GM19240 (cell line): ENCODE results near the gene ITGB4.
"Not testable (repeated sequence)": the region's sequence is repeated elsewhere in the genome, so short reads cannot be mapped to it uniquely, and the experiment has no call there.

Experiments used
- DNase-seq: peaks from one replicate; pipeline ENCODE4 v3.0.0; 2011; ENCODE audit warnings: low spot score; ENCODE audit not compliant: insufficient read length

ITGB4 gene

GRCh38 chr17:75769536-75769935, 48.3 kb downstream of the ITGB4 start:
- no peak for DNase-seq

- no peak for DNase-seq
These were observed 50.3 kb downstream of the ITGB4 start for GRCh38 chr17:75771334-75772281.

GRCh38 chr17:75773121-75773807, 52.0 kb downstream of the ITGB4 start:
- DNase-seq: no peak

- DNase-seq: no peak
These were observed 52.7 kb downstream of the ITGB4 start for GRCh38 chr17:75773808-75774470.

GRCh38 chr17:75774471-75774990, 53.3 kb downstream of the ITGB4 start:
- DNase-seq: no peak

- DNase-seq: no peak
These were observed 53.9 kb downstream of the ITGB4 start for GRCh38 chr17:75774991-75775668.

GRCh38 chr17:75776386-75777295, 55.4 kb downstream of the ITGB4 start:
- DNase-seq: no peak

- DNase-seq: no peak
These were observed 56.1 kb downstream of the ITGB4 start for GRCh38 chr17:75777296-75777922.

GRCh38 chr17:75778066-75778860, 57.0 kb downstream of the ITGB4 start:
- not testable (repeated sequence) for DNase-seq

- no peak for DNase-seq
These were observed 57.6 kb downstream of the ITGB4 start for GRCh38 chr17:75778861-75779249.

- DNase-seq: peak; percentile 86
These were observed 58.2 kb downstream of the ITGB4 start for GRCh38 chr17:75779250-75779986.

- DNase-seq: no peak
These were observed 59.0 kb downstream of the ITGB4 start for GRCh38 chr17:75779987-75780889.

GRCh38 chr17:75783069-75783783, 62.0 kb downstream of the ITGB4 start:
- no peak for DNase-seq

- no peak for DNase-seq
These were observed 62.7 kb downstream of the ITGB4 start for GRCh38 chr17:75783803-75784472.

GRCh38 chr17:75784473-75785015, 63.3 kb downstream of the ITGB4 start, which contains the start of gene UNK:
Gene UNK (plus strand): TSS chr17:75784806. CDS start chr17:75784881, 75 bp downstream.
- peak; percentile 84 for DNase-seq
